ENCODE results near the gene EIPR1. TPM values are rescaled to one million over a fixed set of nuclear protein-coding genes. Genes with fewer than 3 reads are reported as not detected.

The EIPR1 gene
- total RNA-seq, 1 experiment from 2014 or later = 40.4 TPM

GRCh38 chr2:3299703-3300102 is 77.9 kb downstream of the EIPR1 start:
- intact Hi-C loops (cut with micrococcal nuclease; ENCODE audit: unreplicated experiment) = no loop called here
- no peaks in the 10 kb centered on the region for H3K4me1 ChIP-seq (replicated peaks; ENCODE audit: insufficient read depth)
- no peaks in the 10 kb centered on the region for H3K36me3 ChIP-seq (ENCODE audit: low read depth)
- H3K4me3 ChIP-seq = no peak overlapping the region
- CTCF ChIA-PET = no interaction called here
- TF ChIP-seq EZH2 (IDR thresholded peaks at IDR 0.05; ENCODE audit: low read depth) (no peak), CTCF (conservative IDR thresholded peaks at IDR 0.05) (no peak)
- peaks cover 21% of the 10 kb centered on the region for H4K20me1 ChIP-seq (ENCODE audit: insufficient read depth)
- H3K4me2 ChIP-seq = no peak overlapping the region
- BruUV-seq (replicated peaks) = no TSS peak
- H3F3A ChIP-seq (ENCODE audit: insufficient read depth, low read depth) = no peaks in the 10 kb centered on the region
- POLR2A ChIA-PET (ENCODE audit: unreplicated experiment) = no interaction called here
- H3K9me3 ChIP-seq (ENCODE audit: insufficient read depth, low read depth) = no peaks in the 10 kb centered on the region
- H3K27ac ChIP-seq = no peak overlapping the region
- H3K27me3 ChIP-seq (ENCODE audit: insufficient read depth, low read depth) = no peaks in the 10 kb centered on the region
- no peak for DNase-seq
- H3K79me2 ChIP-seq (ENCODE audit: low read depth) = peaks cover 5% of the 10 kb centered on the region
- no peaks in the 10 kb centered on the region for H3K9me2 ChIP-seq (ENCODE audit: insufficient read depth)
- H2AFZ ChIP-seq = no peak overlapping the region

GRCh38 chr2:3299130-3299529 is 78.5 kb downstream of the EIPR1 start:
- no TSS peak for BruUV-seq (replicated peaks)
- H3K79me2 ChIP-seq (ENCODE audit: low read depth) = peaks cover 5% of the 10 kb centered on the region
- H2AFZ ChIP-seq = no peak overlapping the region
- no peak overlapping the region for H3K27ac ChIP-seq
- POLR2A ChIA-PET (ENCODE audit: unreplicated experiment) = no interaction called here
- H3K9me2 ChIP-seq (ENCODE audit: insufficient read depth) = no peaks in the 10 kb centered on the region
- DNase-seq = no peak
- H3K4me3 ChIP-seq = no peak overlapping the region
- peaks cover 21% of the 10 kb centered on the region for H4K20me1 ChIP-seq (ENCODE audit: insufficient read depth)
- CTCF ChIA-PET = no interaction called here
- TF ChIP-seq EZH2 (IDR thresholded peaks at IDR 0.05; ENCODE audit: low read depth) (no peak), CTCF (conservative IDR thresholded peaks at IDR 0.05) (no peak)
- H3K27me3 ChIP-seq (ENCODE audit: insufficient read depth, low read depth) = no peaks in the 10 kb centered on the region
- no peaks in the 10 kb centered on the region for H3K4me1 ChIP-seq (replicated peaks; ENCODE audit: insufficient read depth)
- no peaks in the 10 kb centered on the region for H3F3A ChIP-seq (ENCODE audit: insufficient read depth, low read depth)
- H3K9me3 ChIP-seq (ENCODE audit: insufficient read depth, low read depth) = no peaks in the 10 kb centered on the region
- intact Hi-C loops (cut with micrococcal nuclease; ENCODE audit: unreplicated experiment) = no loop called here
- no peak overlapping the region for H3K4me2 ChIP-seq
- no peaks in the 10 kb centered on the region for H3K36me3 ChIP-seq (ENCODE audit: low read depth)

- H3K36me3 ChIP-seq (ENCODE audit: low read depth) = no peaks in the 10 kb centered on the region
- peaks cover 2% of the 10 kb centered on the region for H3K79me2 ChIP-seq (ENCODE audit: low read depth)
- no peak overlapping the region for H3K4me3 ChIP-seq
- H3K27ac ChIP-seq = no peak overlapping the region
- BruUV-seq (replicated peaks) = no TSS peak
- no peak overlapping the region for H3K4me2 ChIP-seq
- intact Hi-C loops (cut with micrococcal nuclease; ENCODE audit: unreplicated experiment) = no loop called here
- CTCF ChIA-PET = no interaction called here
- POLR2A ChIA-PET (ENCODE audit: unreplicated experiment) = interaction anchor here (0.5 kb wide), 1 partner anchor 67 kb away, joined by 8 read pairs; no protein-coding TSS in a partner anchor
- no peaks in the 10 kb centered on the region for H3K9me3 ChIP-seq (ENCODE audit: insufficient read depth, low read depth)
- H3K9me2 ChIP-seq (ENCODE audit: insufficient read depth) = no peaks in the 10 kb centered on the region
- no peak for DNase-seq
- peaks cover 19% of the 10 kb centered on the region for H4K20me1 ChIP-seq (ENCODE audit: insufficient read depth)
- H3K4me1 ChIP-seq (replicated peaks; ENCODE audit: insufficient read depth) = no peaks in the 10 kb centered on the region
- H3K27me3 ChIP-seq (ENCODE audit: insufficient read depth, low read depth) = no peaks in the 10 kb centered on the region
- no peak for TF ChIP-seq CTCF (conservative IDR thresholded peaks at IDR 0.05)
- TF ChIP-seq EZH2 (IDR thresholded peaks at IDR 0.05; ENCODE audit: low read depth) = no peak
- no peaks in the 10 kb centered on the region for H3F3A ChIP-seq (ENCODE audit: insufficient read depth, low read depth)
- no peak overlapping the region for H2AFZ ChIP-seq
These were observed 79.4 kb downstream of the EIPR1 start for GRCh38 chr2:3298191-3298590.
